ENCODE data around the gene TRIM33.

TRIM33 gene

GRCh38 chr1:114511032-114511785 lies at the start of gene TRIM33:
Gene TRIM33 (minus strand): TSS chr1:114511203. CDS start chr1:114511076, 127 bp downstream.
- DNase-seq (ENCODE audit: low read depth in 2 of 2), result peak; percentile 91 to 95
- peak within 1 kb of the TSS; percentile 99 for H3K4me3 ChIP-seq (replicated peaks in 1 of 2; ENCODE audit: low read depth in 2 of 2, low read length in 2 of 2)
- no peak for TF ChIP-seq CTCF (IDR thresholded peaks at IDR 0.05; ENCODE audit: low read depth, low read length)

GRCh38 chr1:114559356-114559755 lies 48.4 kb upstream of the TRIM33 start:
- no peak for TF ChIP-seq CTCF (IDR thresholded peaks at IDR 0.05; ENCODE audit: low read depth, low read length)
- no peak overlapping the region for H3K4me3 ChIP-seq (replicated peaks in 1 of 2; ENCODE audit: low read depth in 2 of 2, low read length in 2 of 2)
- no peak for DNase-seq (ENCODE audit: low read depth in 2 of 2)

GRCh38 chr1:114558544-114558943 lies 47.5 kb upstream of the TRIM33 start:
- peak; percentile 20 to 26 for DNase-seq (ENCODE audit: low read depth in 2 of 2)
- TF ChIP-seq CTCF (IDR thresholded peaks at IDR 0.05; ENCODE audit: low read depth, low read length), result peak; percentile 28
- H3K4me3 ChIP-seq (replicated peaks in 1 of 2; ENCODE audit: low read depth in 2 of 2, low read length in 2 of 2), result no peak overlapping the region

GRCh38 chr1:114554577-114554976 lies 43.6 kb upstream of the TRIM33 start:
- no peak for DNase-seq (ENCODE audit: low read depth in 2 of 2)
- no peak for TF ChIP-seq CTCF (IDR thresholded peaks at IDR 0.05; ENCODE audit: low read depth, low read length)
- no peak overlapping the region for H3K4me3 ChIP-seq (replicated peaks in 1 of 2; ENCODE audit: low read depth in 2 of 2, low read length in 2 of 2)

- H3K4me3 ChIP-seq (replicated peaks in 1 of 2; ENCODE audit: low read depth in 2 of 2, low read length in 2 of 2), result no peak overlapping the region
- no peak for TF ChIP-seq CTCF (IDR thresholded peaks at IDR 0.05; ENCODE audit: low read depth, low read length)
- DNase-seq (ENCODE audit: low read depth in 2 of 2), result no peak
These were observed 41.2 kb upstream of the TRIM33 start for GRCh38 chr1:114552106-114552639.

GRCh38 chr1:114551400-114551799 lies 40.4 kb upstream of the TRIM33 start:
- DNase-seq (ENCODE audit: low read depth in 2 of 2), result peak in 1 of 2 donors; percentile 4
- no peak overlapping the region for H3K4me3 ChIP-seq (replicated peaks in 1 of 2; ENCODE audit: low read depth in 2 of 2, low read length in 2 of 2)
- no peak for TF ChIP-seq CTCF (IDR thresholded peaks at IDR 0.05; ENCODE audit: low read depth, low read length)
